GM12874 (cell line): ENCODE data around the gene KIF1A.

Experiments
- CTCF ChIP-seq: IDR thresholded peaks from 2 replicates; pipeline ENCODE4 v1.5.1; 2011; ENCODE audit warnings: low read depth, mild to moderate bottlenecking, control low read depth, low read length, moderate library complexity; ENCODE audit not compliant: insufficient read depth

Gene KIF1A

GRCh38 chr2:240832921-240833494 is 13.0 kb upstream of the KIF1A start:
- no peak for TF ChIP-seq CTCF

GRCh38 chr2:240832205-240832727 is 12.2 kb upstream of the KIF1A start:
- no peak for TF ChIP-seq CTCF

GRCh38 chr2:240831594-240832204 is 11.7 kb upstream of the KIF1A start:
- no peak for TF ChIP-seq CTCF

GRCh38 chr2:240825476-240825875 is 5.5 kb upstream of the KIF1A start:
- TF ChIP-seq CTCF: no peak

- TF ChIP-seq CTCF: no peak
These were observed 3.7 kb upstream of the KIF1A start for GRCh38 chr2:240823449-240824336.

- no peak for TF ChIP-seq CTCF
These were observed 2.3 kb upstream of the KIF1A start for GRCh38 chr2:240822280-240822847.

GRCh38 chr2:240821429-240821778 is 1.4 kb upstream of the KIF1A start:
- TF ChIP-seq CTCF: no peak
